Activated CD8-positive, alpha-beta memory T cell treated with anti-CD3 and anti-CD28 coated beads for 4 hours (primary cell): ENCODE results near the gene CUX1.
"Not testable (repeated sequence)": the region's sequence is repeated elsewhere in the genome, so short reads cannot be mapped to it uniquely, and the experiment has no call there.

ENCODE experiments used
- DNase-seq, 2 donors: peaks; one replicate each; pipeline ENCODE4 v3.0.0-alpha.2; 2020; ENCODE audit warnings: low read depth in 2 of 2

Gene CUX1

GRCh38 chr7:101869026-101869900 lies 51.8 kb downstream of the CUX1 start:
- no peak for DNase-seq

DNA sequence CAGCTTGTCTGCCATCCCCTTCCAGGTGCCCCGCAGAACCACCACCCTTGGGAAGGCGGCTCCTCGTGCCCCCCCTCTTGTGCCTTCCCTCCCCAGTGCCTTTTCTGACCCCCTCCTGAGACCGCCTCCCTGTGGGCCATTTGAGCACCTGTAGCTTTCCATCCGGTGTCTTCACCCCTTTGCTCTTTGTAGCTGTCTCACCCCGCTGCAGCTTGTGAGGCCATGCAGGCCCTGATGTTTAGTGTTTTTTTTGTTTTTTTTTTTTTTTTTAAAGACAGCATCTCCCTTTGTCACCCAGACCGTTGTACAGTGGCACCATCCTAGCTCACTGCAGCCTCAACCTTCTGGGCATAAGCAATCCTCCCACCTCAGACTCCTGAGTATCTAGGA lies 52.5 kb downstream of the CUX1 start:
- DNase-seq: no peak

- no peak for DNase-seq
Measured at GRCh38 chr7:101870361-101871062, 53.1 kb downstream of the CUX1 start.

DNA sequence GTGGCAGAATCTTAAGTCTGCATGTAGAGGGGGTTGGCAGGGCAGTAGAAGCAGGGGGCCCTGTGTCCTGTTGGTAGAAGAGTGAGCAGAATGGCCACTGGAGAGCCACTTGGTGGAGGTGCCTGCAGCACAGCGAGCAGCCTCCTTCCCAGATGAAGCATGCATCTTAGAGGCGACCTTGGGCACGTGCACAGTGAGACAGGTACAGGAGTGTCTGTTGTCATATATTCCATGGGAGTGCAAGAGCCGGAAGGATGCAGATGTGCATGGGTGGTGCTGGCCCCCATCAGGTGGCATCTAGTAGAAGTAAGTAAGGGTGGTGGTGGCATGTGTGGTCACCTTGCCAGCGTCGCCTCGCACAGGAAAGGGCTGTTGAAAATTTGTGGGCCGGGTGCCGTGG lies 53.9 kb downstream of the CUX1 start:
- DNase-seq: no peak

GRCh38 chr7:101874028-101874427 lies 56.6 kb downstream of the CUX1 start:
- DNase-seq: no peak

GRCh38 chr7:101875283-101875846 lies 57.9 kb downstream of the CUX1 start:
- DNase-seq: no peak

GRCh38 chr7:101877882-101878591 lies 60.6 kb downstream of the CUX1 start:
- no peak for DNase-seq

DNA sequence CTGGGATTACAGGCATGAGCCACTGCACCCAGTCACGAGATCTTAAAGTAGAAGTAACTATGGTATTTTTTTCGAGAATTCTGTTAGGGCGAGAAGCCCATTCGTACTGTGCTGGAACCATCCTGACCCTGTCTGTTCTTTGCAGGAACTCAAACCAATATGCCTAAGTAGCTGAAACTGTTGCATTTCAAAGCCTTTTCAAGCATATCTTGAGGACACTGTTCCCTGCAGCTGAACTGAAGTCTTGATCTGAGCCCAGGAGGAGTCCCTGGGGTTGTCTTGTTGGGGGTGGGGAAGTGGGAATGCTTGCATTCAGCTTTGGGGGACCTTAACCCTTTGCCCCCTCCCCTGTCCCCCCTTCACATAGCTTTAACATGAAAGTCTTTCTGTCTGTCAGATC lies 61.5 kb downstream of the CUX1 start:
- no peak for DNase-seq

- no peak for DNase-seq
Measured at GRCh38 chr7:101879565-101879964, 62.1 kb downstream of the CUX1 start.

DNA sequence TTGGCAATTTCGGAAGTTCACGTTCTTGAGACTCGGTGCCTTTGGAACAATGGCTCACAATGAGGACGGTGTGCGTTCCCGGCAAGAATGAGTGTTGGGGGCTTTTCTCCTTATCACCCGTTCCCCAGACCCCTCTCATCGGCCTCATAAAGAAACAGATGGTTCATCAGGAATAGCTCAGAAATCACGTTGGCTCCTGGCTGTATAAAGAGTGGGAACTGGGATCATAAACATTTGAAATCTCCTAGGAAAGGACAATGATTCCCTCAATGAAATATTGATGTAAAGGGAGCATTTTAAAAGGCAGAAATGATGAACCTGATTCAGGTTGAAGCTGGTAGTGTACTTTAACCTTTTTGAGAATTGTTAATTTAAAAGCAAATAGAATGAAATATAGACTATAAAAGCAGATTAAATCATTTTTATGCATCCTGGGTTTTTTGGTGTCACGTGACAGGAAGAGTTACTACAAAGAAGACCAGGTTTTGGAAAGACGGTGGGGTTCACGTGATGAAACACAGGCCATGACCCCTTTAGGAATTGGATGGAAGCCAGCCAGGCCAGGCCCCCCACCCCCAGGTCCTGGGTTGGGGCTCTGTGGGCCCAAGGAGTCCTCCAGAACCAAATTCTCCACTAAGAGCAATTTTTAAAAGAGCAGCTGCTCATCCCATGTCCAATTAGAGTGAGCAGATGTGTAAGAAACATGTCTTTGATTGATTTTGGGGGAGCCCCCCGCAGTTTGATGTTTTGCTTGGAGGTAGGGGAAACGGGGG lies 63.0 kb downstream of the CUX1 start:
- no peak for DNase-seq

- no peak for DNase-seq
Measured at GRCh38 chr7:101882005-101882421, 64.6 kb downstream of the CUX1 start.

GRCh38 chr7:101882595-101883564 lies 65.5 kb downstream of the CUX1 start:
- no peak for DNase-seq

GRCh38 chr7:101884671-101885596 lies 67.5 kb downstream of the CUX1 start:
- DNase-seq: no peak

DNA sequence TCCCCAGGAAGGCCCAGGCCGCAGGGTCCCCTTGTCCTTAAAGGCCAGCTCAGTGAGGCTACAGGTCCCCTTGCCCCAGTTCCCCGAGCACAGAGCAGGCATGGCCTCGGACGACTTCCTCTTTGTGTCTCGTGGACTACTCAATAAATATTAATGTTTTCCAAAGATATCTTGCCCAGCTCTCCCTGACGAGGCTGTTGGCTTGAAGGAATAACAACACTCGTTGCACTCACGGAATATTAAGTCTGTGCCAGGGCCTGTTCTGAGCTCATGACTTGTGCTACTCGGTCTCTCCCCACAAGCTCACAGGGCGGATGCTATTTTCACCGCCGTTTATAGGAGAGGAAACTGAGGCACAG lies 68.2 kb downstream of the CUX1 start:
- DNase-seq: no peak

GRCh38 chr7:101887352-101887751 lies 69.9 kb downstream of the CUX1 start:
- DNase-seq: not testable (repeated sequence)

DNA sequence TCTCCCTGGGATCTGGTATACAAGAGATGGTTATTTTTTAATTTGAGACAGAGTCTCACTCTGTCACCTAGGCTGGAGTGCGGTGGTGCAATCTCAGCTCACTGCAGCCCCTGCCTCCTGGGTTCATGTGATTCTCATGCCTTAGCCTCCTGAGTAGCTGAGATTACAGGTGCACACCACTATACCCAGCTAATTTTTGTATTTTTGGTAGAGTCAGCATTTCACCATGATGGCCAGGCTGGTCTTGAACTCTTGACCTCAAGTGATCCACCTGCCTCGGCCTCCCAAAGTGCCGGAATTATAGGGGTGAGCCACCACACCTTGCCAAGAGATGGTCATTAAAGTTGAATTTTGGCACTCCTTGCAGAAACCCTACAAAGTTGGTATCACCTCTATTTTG lies 71.1 kb downstream of the CUX1 start:
- not testable (repeated sequence) for DNase-seq

DNA sequence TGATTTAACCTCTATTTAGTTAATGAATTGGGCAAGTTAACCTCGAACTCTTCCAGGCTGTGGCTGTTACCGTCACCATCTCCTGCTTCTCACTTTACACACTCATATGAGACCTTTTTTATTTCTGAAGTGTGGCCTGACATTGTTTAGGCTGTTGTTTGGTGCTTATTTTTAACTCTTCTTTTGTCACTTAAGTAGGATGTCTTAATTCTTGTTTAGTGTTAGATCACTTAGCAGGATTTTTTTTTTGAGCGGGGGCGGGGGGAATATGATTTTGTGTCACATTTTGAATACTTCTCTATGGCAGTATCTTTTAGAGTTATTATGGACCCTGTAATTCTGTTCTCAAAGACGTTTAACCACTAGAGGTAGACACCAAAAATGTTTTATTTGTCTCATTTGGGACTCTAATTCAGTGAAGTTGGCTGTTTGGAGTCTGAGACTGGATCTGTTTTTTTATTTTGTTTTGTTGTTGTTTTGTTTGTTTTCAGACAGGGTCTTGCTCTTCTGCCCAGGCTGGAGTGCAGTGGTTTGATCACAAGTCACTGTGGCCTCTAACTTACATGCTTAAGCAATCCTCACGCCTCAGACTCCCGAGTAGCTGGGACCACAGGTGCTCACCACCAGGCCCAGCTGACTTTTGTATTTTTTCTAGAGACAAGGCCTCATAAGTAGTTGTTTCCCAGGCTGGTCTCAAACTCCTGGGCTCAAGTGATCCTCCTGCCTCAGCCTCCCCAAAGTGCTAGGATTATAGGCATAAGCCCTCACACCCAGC lies 73.5 kb downstream of the CUX1 start:
- no peak for DNase-seq

- DNase-seq: no peak
Measured at GRCh38 chr7:101891936-101892640, 74.7 kb downstream of the CUX1 start.
